K562 (cell line): Measurements from ENCODE around the gene SMIM7. TPM values are rescaled to one million over a fixed set of nuclear protein-coding genes. Genes with fewer than 3 reads are reported as not detected.
A peak's percentile ranks its signal among the peaks of the same experiment; 100 is the strongest.

ENCODE experiments used
- ARID1B ChIP-seq: fragments of 450-650 bp; IDR thresholded peaks from 2 replicates; pipeline ENCODE4 v1.6.1; 2016; ENCODE audit warnings: antibody characterized with exemption, mild to moderate bottlenecking, inconsistent platforms
- CEBPB ChIP-seq: fragments of 450-650 bp; IDR thresholded peaks from 2 replicates; pipeline ENCODE4 v1.6.1; 2016; ENCODE audit warnings: missing genetic modification characterization, missing compliant biosample characterization
- E2F5 ChIP-seq: sonication (generic); formaldehyde crosslinking; IDR thresholded peaks from 2 replicates; pipeline ENCODE4 v1.8.0; 2022; ENCODE audit warnings: mild to moderate bottlenecking, missing genetic modification reagents
- E2F8 ChIP-seq: fragments of 450-650 bp; IDR thresholded peaks from 2 replicates; pipeline ENCODE4 v1.7.1; 2018; ENCODE audit warnings: mild to moderate bottlenecking, low read depth; ENCODE audit not compliant: partially characterized antibody
- HOMEZ ChIP-seq: fragments of 250-450 bp; sonication (Bioruptor Pico); IDR thresholded peaks from 2 replicates; pipeline ENCODE4 v1.4.0; 2020; ENCODE audit warnings: mild to moderate bottlenecking, moderate library complexity
- MAX ChIP-seq: sonication (generic); formaldehyde crosslinking; IDR thresholded peaks from 2 replicates; pipeline ENCODE4 v1.9.0; 2022; ENCODE audit warnings: mild to moderate bottlenecking, missing genetic modification reagents
- PML ChIP-seq: IDR thresholded peaks from 2 replicates; pipeline ENCODE4 v1.6.1; 2012; ENCODE audit warnings: low read length, inconsistent platforms
- RBM15 ChIP-seq: fragments of 200-400 bp; formaldehyde crosslinking; IDR thresholded peaks from 2 replicates; pipeline ENCODE4 v1.6.1; 2018; ENCODE audit warnings: mild to moderate bottlenecking, low read length, moderate library complexity; ENCODE audit not compliant: insufficient read depth
- RNF2 ChIP-seq: sonication (generic); IDR thresholded peaks from 2 replicates; pipeline ENCODE4 v1.6.1; 2016
- SIX5 ChIP-seq, 2 experiments: IDR thresholded peaks; 2 replicates each; pipeline ENCODE4 v1.6.1; 2011; ENCODE audit warnings: low read length in 2 of 2, borderline replicate concordance in 1 of 2, low read depth in 1 of 2, mild to moderate bottlenecking in 1 of 2, moderate library complexity in 1 of 2; ENCODE audit not compliant: insufficient read depth in 1 of 2
- SP2 ChIP-seq: IDR thresholded peaks from 2 replicates; pipeline ENCODE4 v1.6.1; 2011; ENCODE audit warnings: mild to moderate bottlenecking, low read depth, low read length, moderate library complexity; ENCODE audit not compliant: poor library complexity, severe bottlenecking; ENCODE audit errors: extremely low read depth
- TOE1 ChIP-seq, 2 experiments: fragments of 450-650 bp in 1 of 2; sonication (generic) in 1 of 2; formaldehyde crosslinking in 1 of 2; IDR thresholded peaks; 2 replicates each; pipeline versions ENCODE4 v1.7.1 to v1.8.0; 2016 to 2022; ENCODE audit warnings: borderline replicate concordance in 2 of 2, mild to moderate bottlenecking in 2 of 2, antibody characterized with exemption in 1 of 2, inconsistent platforms in 1 of 2, low read depth in 1 of 2, missing genetic modification reagents in 1 of 2, moderate library complexity in 1 of 2
- TRIM24 ChIP-seq, 2 experiments: fragments of 450-650 bp; IDR thresholded peaks; 2 replicates each; pipeline ENCODE4 v1.6.1; 2016
- ZBTB12 ChIP-seq: fragments of 250-450 bp; sonication (Bioruptor Pico); IDR thresholded peaks from 2 replicates; pipeline ENCODE4 v1.4.0; 2020
- ZNF395 ChIP-seq: fragments of 200-800 bp; sonication (Bioruptor generic); IDR thresholded peaks from 2 replicates; pipeline ENCODE4 v1.6.1; 2017; ENCODE audit warnings: missing genetic modification characterization, missing compliant biosample characterization
- ZNF408 ChIP-seq: fragments of 250-450 bp; sonication (Bioruptor Pico); IDR thresholded peaks from 2 replicates; pipeline ENCODE4 v1.4.0; 2020; ENCODE audit warnings: low read depth, mild to moderate bottlenecking, moderate library complexity
- ZNF764 ChIP-seq: fragments of 250-450 bp; sonication (Bioruptor Pico); IDR thresholded peaks from 2 replicates; pipeline ENCODE4 v1.4.0; 2020; ENCODE audit warnings: low read depth, mild to moderate bottlenecking, moderate library complexity
- polyA plus RNA-seq, 8 experiments: library from polyadenylated mRNA; depleted of rRNA in 4 of 8; stranded (reverse) in 5 of 8; unstranded in 3 of 8; fragments of >200 nt; fragmentation: Nextera tagmentation in 2 of 8; fragmentation: Illumina TruSeq in 1 of 8; extraction: Ambion mirVana in 2 of 8; extraction: Trizol in 1 of 8; gene quantifications; 2 replicates each; pipeline versions ENCODE4 v1.2.1 to v1.2.3, GENCODE V29; 2011 to 2014; ENCODE audit warnings: inconsistent platforms in 1 of 8, missing spikeins in 1 of 8
- total RNA-seq, 7 experiments: library from RNA; depleted of rRNA in 6 of 7; stranded (reverse); fragments of >200 nt in 6 of 7; fragmentation: Illumina TruSeq in 2 of 7; extraction: Trizol in 2 of 7; gene quantifications; 2 replicates each; pipeline versions ENCODE4 v1.2.1 to v1.2.3, GENCODE V29; 2011 to 2021; ENCODE audit warnings: low replicate concordance in 1 of 7

SMIM7 gene
- total and polyA plus RNA-seq, 9 of the 15 experiments (the other 6 are each of a cell fraction or from before 2014, with no cell fraction given), result 55.3 to 265 (median 107) TPM

GRCh38 chr19:16628183-16628983 is 31.6 kb downstream of the SMIM7 start, which contains the start of gene MED26 (continued):
- TF ChIP-seq HOMEZ (CRISPR knock-in tag), result no peak
- peak; percentile 47 for TF ChIP-seq PML
- TF ChIP-seq RBM15, result no peak
- peak; percentile 74; the same call in 1 of the 2 replicates for TF ChIP-seq TOE1 (IDR thresholded peaks at IDR 0.05; ENCODE audit: borderline replicate concordance)
- no peak for TF ChIP-seq TOE1 (CRISPR knock-in tag; IDR thresholded peaks at IDR 0.05; ENCODE audit: borderline replicate concordance, low read depth)
- TF ChIP-seq MAX, result no peak
- no peak; a peak in 1 of 4 replicates for TF ChIP-seq SIX5 (IDR thresholded peaks at IDR 0.05; ENCODE audit: borderline replicate concordance in 1 of 2, insufficient read depth in 1 of 2, low read depth in 1 of 2, low read length in 2 of 2)
- TF ChIP-seq ZNF395, result 0 out of 2 replicates have a peak, but pooled peaks have one; percentile 24
- TF ChIP-seq SP2, result no peak
- no peak for TF ChIP-seq ZNF764 (CRISPR knock-in tag)
- peak in 1 of 2 experiments; percentile 10; a peak in 1 of 4 replicates for TF ChIP-seq TRIM24 (IDR thresholded peaks at IDR 0.05)
- no peak for TF ChIP-seq CEBPB (tag)
- peak; percentile 3; the same call in 1 of the 2 replicates for TF ChIP-seq ZBTB12 (CRISPR knock-in tag)
- TF ChIP-seq ZNF408 (CRISPR knock-in tag), result no peak
- peak; percentile 60 for TF ChIP-seq ARID1B
- no peak for TF ChIP-seq RNF2
- TF ChIP-seq E2F8, result peak; percentile 83
- TF ChIP-seq E2F5, result no peak
